ENCODE results near the gene WNT3A.

- TF ChIP-seq POLR2A (IDR thresholded peaks at IDR 0.05; ENCODE audit: low read depth, low read length): no peak; the same call in 1 of the 2 replicates
- TF ChIP-seq TAF1 (IDR thresholded peaks at IDR 0.05; ENCODE audit: low read depth, low read length): no peak
- TF ChIP-seq PAX5 (IDR thresholded peaks at IDR 0.05; ENCODE audit: insufficient read depth, low read length, severe bottlenecking): no peak
Measured at GRCh38 chr1:228092342-228093049, 85.7 kb downstream of the WNT3A start.

Measured in GM12891 (cell line).